Fibroblast of peridontal ligament (primary cell): ENCODE measurements around the gene ST3GAL5.

Experiments
- DNase-seq: peaks from one replicate; pipeline ENCODE4 v3.0.0-alpha.2; 2010; ENCODE audit errors: extremely low read depth

The ST3GAL5 gene

GRCh38 chr2:85866165-85866659 is 22.6 kb downstream of the ST3GAL5 start:
- DNase-seq, result no peak

GRCh38 chr2:85865539-85866164 is 23.1 kb downstream of the ST3GAL5 start:
- no peak for DNase-seq

GRCh38 chr2:85864654-85865053 is 24.1 kb downstream of the ST3GAL5 start:
- DNase-seq, result no peak

- no peak for DNase-seq
Observed at GRCh38 chr2:85862426-85862825, 26.4 kb downstream of the ST3GAL5 start.

GRCh38 chr2:85861650-85862049 is 27.1 kb downstream of the ST3GAL5 start:
- no peak for DNase-seq

GRCh38 chr2:85861180-85861579 is 27.6 kb downstream of the ST3GAL5 start:
- peak; percentile 36 for DNase-seq

DNA sequence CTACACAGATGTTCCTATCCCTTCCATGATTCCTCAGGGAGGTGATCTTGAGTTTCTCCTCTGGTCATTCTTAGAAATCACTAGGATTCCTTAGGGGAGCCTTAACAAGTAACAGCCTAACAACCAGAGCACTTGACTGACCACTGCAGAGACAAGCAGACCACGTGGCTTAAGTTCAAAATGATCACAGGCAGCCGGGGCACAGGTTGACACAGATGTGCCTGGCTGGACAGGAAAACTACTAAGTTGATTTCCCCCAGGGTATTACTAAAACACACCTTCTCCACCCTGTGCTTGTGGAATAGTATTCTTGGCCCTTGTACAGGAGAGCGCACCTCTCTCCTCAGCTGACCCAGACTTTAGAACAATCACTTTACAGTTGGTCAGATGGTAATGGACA is 29.9 kb downstream of the ST3GAL5 start:
- DNase-seq, result no peak

- no peak for DNase-seq
Observed at GRCh38 chr2:85854897-85855296, 33.9 kb downstream of the ST3GAL5 start.

DNA sequence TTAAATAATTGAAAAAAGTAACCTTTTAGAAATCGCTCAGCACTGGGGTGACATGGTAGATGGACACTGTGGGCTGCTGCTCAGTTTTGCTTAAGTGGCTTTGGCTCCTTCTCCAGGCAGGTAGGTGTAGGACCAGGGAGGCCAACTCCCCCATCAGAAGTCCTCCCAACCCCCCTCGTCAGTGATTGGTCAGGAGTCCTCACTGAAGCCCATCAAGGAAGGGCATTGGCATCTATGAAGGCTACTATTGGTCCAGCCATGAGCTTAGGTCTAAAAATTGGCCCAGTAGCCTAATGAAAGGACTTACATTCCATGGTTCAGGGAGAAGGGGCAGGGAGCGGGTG is 34.7 kb downstream of the ST3GAL5 start:
- DNase-seq, result no peak

- no peak for DNase-seq
Observed at GRCh38 chr2:85853499-85854165, 35.2 kb downstream of the ST3GAL5 start.

DNA sequence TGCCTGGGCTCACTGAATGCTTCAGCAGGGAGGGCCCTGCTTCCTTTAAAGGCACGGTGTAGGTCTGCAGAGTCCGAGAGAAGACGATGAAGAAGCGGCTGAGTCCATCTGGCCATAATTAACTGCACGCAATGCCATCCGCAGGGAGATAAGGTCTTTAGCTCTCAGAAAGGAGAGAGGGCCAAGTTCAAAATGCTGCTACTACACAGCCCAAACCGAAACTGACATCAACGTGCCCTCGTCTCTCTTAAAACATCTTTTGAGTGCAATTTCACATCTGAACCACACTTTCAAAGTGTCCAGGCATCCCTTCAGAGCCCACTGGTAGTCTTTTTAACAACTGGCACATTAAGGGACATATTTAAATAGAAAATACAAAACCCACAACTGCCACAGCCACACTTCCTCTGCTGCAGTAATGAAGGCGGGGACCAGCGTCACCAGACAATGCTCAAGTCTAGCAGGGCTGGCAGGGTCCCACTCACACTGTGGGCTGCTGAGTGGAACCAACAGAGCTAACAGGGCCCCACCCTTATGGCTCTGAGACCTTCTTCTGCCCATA is 35.8 kb downstream of the ST3GAL5 start:
- no peak for DNase-seq

DNA sequence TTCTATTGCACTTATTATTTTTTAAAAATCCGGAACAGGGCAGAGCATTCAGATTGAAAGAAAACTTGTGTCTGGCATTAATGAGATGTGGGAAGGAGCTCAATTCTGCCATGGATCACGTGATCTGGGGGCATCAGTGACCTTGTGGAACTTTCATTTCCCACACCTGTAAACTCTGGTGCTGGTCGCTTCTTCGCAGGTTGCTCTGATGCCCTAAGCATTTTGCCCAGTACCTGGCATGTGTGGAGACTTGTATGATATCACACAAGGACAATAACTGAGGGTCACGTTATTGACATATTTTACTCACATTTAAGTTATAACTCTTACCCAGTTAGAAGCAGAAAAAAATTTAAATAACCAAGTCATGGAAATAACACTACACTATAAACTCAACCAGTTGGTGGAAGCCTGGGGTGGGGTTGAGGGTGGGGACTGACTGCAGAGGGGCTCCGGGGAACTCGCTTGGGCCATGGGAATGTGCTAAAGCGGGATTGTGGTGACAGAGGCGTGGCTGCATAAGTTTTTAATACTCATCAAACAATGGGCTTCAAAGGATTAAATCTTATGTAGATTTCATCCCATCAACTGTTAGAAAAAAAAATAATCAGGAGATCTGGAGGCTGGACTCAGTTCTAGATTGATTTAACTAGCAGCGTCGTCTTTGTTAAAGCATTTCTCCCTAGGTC is 36.5 kb downstream of the ST3GAL5 start:
- no peak for DNase-seq

DNA sequence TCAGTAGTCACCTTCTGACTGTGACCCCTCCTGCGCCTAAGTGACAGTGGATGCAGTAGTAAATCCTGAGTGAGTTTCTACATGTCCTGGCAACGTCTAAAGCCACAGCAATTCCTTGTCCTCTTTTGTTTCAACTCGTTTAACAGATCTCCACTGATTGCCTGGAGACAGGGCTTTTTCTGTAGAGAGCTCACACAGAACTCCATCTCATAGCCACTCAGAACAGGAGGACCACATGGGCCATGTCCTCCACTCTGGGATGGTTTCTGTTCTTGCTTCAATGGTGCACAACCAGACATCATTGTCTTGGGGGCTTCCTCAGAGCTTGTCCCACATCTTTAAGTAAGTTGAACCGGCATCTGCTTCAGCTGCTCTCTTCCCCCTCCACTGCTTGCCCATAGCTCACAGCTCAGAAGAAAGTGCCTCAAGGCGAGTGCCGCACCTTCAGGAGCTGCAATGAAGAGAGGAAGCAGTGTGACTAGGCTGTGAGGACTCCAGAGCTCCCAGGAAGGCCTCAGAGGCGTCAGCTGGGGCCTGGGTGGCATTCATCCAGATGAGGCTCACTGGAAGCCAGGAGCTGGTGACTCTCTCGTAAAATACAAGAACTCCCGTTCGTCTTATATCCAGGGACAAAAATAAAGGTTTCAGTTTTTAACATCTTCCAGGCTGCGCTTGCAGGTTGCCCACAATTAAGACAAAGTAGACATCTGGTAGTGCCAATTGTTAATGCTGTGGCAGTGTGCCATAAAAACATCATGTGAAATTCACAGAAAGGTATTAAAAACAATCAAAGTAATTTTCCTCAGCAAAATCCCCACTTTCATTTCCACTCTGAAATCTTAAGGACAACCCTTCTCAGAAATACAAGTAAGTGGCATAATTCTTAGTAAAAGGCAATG is 37.3 kb downstream of the ST3GAL5 start:
- no peak for DNase-seq

- DNase-seq, result no peak
Observed at GRCh38 chr2:85850451-85850850, 38.3 kb downstream of the ST3GAL5 start.

- no peak for DNase-seq
Observed at GRCh38 chr2:85847051-85847588, 41.7 kb downstream of the ST3GAL5 start.

- no peak for DNase-seq
Observed at GRCh38 chr2:85846411-85846810, 42.4 kb downstream of the ST3GAL5 start.

DNA sequence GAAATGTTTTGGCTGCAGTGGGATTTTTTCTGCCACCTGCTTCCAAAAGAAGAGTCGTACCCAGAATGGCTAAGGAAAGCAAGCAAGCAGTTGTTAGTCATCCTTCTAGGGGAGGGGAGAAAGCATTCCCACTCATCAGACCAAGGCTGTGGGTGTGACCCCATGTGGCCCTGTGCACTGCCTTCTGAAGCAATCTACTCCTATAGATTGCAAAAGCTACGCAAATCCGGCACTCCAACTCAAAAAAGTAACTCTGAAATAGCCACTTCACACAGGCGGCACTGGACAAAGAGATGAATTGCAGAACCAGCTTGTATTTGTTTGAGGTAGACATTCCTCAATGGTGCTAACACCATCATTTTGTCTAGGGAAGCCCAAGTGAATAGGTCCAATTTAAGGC is 44.3 kb downstream of the ST3GAL5 start:
- DNase-seq, result no peak

- DNase-seq, result no peak
Observed at GRCh38 chr2:85843543-85843942, 45.2 kb downstream of the ST3GAL5 start.

GRCh38 chr2:85840091-85840490 is 48.7 kb downstream of the ST3GAL5 start:
- no peak for DNase-seq

DNA sequence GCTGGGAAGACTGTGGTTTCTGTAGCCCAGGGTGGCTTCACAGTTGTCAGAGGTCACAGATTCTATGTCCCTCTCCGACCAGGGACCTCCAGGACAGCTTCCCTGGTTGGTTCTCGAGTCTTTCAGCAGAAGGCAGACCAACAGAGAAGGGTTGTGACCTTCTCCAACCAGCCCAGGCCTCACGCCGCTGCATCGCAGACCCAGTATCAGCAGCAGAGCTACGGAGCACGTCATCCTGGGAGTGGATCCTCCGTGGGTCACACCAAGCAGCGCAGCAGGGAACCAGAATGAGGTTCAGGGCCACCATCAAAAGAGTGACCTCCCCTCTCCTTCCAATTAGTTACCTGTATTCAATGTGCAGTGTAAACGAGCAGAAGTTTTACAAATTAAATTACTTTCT is 49.3 kb downstream of the ST3GAL5 start:
- DNase-seq, result no peak

GRCh38 chr2:85838641-85839040 is 50.1 kb downstream of the ST3GAL5 start:
- DNase-seq, result no peak
